ENCODE data around the gene ERCC2.
"Not testable (repeated sequence)": the region's sequence is repeated elsewhere in the genome, so short reads cannot be mapped to it uniquely, and the experiment has no call there.

ERCC2 gene

DNA sequence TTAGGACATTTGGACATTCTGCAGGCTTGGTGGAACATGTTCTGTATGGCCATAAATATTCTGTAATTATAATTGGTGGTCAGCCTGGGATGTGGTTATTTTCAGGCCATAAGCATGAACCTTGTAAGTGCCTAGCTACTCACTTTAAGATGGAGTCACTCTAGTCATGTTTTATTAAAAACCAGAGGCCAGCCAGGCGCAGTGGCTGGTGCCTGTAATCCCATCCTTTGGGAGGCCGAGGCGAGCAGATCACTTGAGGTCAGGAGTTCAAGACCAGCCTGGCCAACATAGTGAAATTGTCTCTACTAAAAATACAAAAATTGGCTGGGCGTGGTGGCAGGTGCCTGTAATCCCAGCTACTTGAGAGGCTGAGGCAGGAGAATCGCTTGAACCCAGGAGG is 37.2 kb upstream of the ERCC2 start:
- H3K27me3 ChIP-seq (ENCODE audit: insufficient read depth, low read length); H3K27ac ChIP-seq (ENCODE audit: low read depth, low read length); H3K9me3 ChIP-seq (ENCODE audit: insufficient read depth, low read depth, low read length): not testable (repeated sequence)
- H3K4me1 ChIP-seq (ENCODE audit: insufficient read depth, low read length): peaks cover 15% of the 10 kb centered on the region
- 89% methylated on average over 5 of the region's 5 CpGs for WGBS
- H3K4me3 ChIP-seq (ENCODE audit: low read length): peak overlapping the region; percentile 87
- peak overlapping the region; percentile 99; the same call in 1 of the 2 replicates for H3K9ac ChIP-seq (ENCODE audit: low read depth, low read length)
- H3K36me3 ChIP-seq (ENCODE audit: insufficient read depth, low read length): peaks cover 32% of the 10 kb centered on the region

DNA sequence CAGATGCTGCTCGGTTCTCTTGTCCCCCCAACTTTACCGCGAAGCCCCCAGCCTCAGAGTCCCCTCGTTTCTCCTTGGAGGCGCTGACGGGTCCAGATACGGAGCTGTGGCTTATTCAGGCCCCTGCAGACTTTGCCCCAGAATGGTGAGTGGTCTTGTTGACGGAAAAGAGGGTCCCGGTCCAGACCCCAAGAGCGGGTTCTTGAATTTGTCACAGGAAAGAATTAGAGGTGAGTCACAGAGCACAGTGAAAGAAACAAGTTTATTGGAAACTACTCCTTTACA is 36.7 kb upstream of the ERCC2 start:
- peak overlapping the region; percentile 99 for H3K9ac ChIP-seq (ENCODE audit: low read depth, low read length)
- H3K27me3 ChIP-seq (ENCODE audit: insufficient read depth, low read length): peaks cover 8% of the 10 kb centered on the region; the same call in 1 of the 2 replicates
- H3K36me3 ChIP-seq (ENCODE audit: insufficient read depth, low read length): peaks cover 27% of the 10 kb centered on the region
- peaks cover 15% of the 10 kb centered on the region for H3K4me1 ChIP-seq (ENCODE audit: insufficient read depth, low read length)
- H3K27ac ChIP-seq (ENCODE audit: low read depth, low read length): no peak overlapping the region
- WGBS: under 1% methylated on average over 10 of the region's 10 CpGs
- peak overlapping the region; percentile 87 for H3K4me3 ChIP-seq (ENCODE audit: low read length)
- H3K9me3 ChIP-seq (ENCODE audit: insufficient read depth, low read depth, low read length): no peaks in the 10 kb centered on the region

DNA sequence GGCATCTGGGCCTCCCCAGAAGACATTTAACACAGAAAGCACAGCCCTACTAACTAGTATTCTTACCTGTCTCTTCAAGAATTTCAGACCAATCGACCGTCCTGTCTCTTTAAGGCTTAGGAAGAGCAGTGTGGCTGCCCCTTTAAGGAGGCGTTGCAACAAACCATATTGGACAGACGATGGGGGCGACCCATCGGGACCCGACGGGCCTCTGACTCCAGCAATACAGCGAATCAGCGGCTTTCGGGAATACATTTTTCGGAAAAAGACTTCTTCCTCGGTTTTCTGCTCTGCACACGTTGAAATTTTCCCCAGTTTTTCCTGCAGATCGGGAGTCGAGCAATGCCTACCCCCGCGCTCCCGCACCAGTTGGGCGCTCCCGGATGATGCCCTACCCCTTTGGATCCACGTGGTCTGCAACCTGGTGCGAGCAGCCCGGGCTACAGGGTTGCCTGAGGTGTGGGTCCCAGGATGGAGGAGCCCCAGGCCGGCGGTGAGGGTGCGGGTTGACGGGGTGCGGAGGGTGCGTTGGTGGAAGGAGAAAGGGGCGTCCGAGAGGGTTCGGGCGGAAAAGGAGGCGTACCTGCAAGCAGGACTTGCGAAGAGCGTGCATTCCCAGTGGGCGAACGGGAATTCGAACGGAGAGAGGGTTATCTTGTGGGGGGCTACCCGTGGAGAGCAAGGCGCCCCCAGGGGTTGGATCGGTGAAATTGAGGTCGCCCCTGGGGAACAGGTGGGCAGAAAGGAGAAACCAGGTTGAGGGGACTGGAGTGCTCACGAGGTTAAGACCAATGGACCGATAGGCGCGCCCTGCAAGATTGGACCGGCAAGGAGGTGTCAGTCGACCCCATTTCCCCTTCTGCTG is 36.1 kb upstream of the ERCC2 start, which contains the start of gene POLR1G:
Gene POLR1G, plus strand, starts transcription at position 419 of the 865 bp plus-strand sequence. Its CDS starts 53 bp downstream, at position 472.
- Histone ChIP-seq H3K9ac (ENCODE audit: low read depth, low read length) (peak within 1 kb of the TSS; percentile 99), H3K4me1 (ENCODE audit: insufficient read depth, low read length) (peaks cover 15% of the 10 kb centered on the region), H3K36me3 (ENCODE audit: insufficient read depth, low read length) (peaks cover 25% of the 10 kb centered on the region), H3K27me3 (ENCODE audit: insufficient read depth, low read length) (peaks cover 8% of the 10 kb centered on the region; the same call in 1 of the 2 replicates), H3K4me3 (ENCODE audit: low read length) (peak within 1 kb of the TSS; percentile 87), H3K27ac (ENCODE audit: low read depth, low read length) (peak within 1 kb of the TSS; percentile 97), H3K9me3 (ENCODE audit: insufficient read depth, low read depth, low read length) (no peaks in the 10 kb centered on the region)
- under 1% methylated on average over 51 of the region's 51 CpGs for WGBS

GRCh38 chr19:45405435-45406225 is 35.3 kb upstream of the ERCC2 start:
- WGBS: 1% methylated on average over 47 of the region's 48 CpGs
- H3K4me3 ChIP-seq (ENCODE audit: low read length): peak overlapping the region; percentile 87
- H3K27ac ChIP-seq (ENCODE audit: low read depth, low read length): peak overlapping the region; percentile 97
- peaks cover 8% of the 10 kb centered on the region; the same call in 1 of the 2 replicates for H3K27me3 ChIP-seq (ENCODE audit: insufficient read depth, low read length)
- H3K9me3 ChIP-seq (ENCODE audit: insufficient read depth, low read depth, low read length): no peaks in the 10 kb centered on the region
- H3K4me1 ChIP-seq (ENCODE audit: insufficient read depth, low read length): peaks cover 15% of the 10 kb centered on the region
- peaks cover 18% of the 10 kb centered on the region for H3K36me3 ChIP-seq (ENCODE audit: insufficient read depth, low read length)
- H3K9ac ChIP-seq (ENCODE audit: low read depth, low read length): peak overlapping the region; percentile 99

- H3K4me3 ChIP-seq (ENCODE audit: low read length): peak within 1 kb of the TSS; percentile 87
- H3K36me3 ChIP-seq (ENCODE audit: insufficient read depth, low read length): peaks cover 15% of the 10 kb centered on the region
- peaks cover 15% of the 10 kb centered on the region for H3K4me1 ChIP-seq (ENCODE audit: insufficient read depth, low read length)
- peak within 1 kb of the TSS; percentile 99 for H3K9ac ChIP-seq (ENCODE audit: low read depth, low read length)
- H3K27me3 ChIP-seq (ENCODE audit: insufficient read depth, low read length): peaks cover 8% of the 10 kb centered on the region; the same call in 1 of the 2 replicates
- H3K27ac ChIP-seq (ENCODE audit: low read depth, low read length): peak within 1 kb of the TSS; percentile 97
- WGBS: 1% methylated on average over 46 of the region's 46 CpGs
- H3K9me3 ChIP-seq (ENCODE audit: insufficient read depth, low read depth, low read length): no peaks in the 10 kb centered on the region
These were observed 34.4 kb upstream of the ERCC2 start, which contains the start of gene PPP1R13L for GRCh38 chr19:45404557-45405434. PPP1R13L (minus strand) TSS chr19:45405069; CDS start chr19:45398318, 6,751 bp downstream.

GRCh38 chr19:45403781-45404556 is 33.6 kb upstream of the ERCC2 start:
- peaks cover 15% of the 10 kb centered on the region for H3K4me1 ChIP-seq (ENCODE audit: insufficient read depth, low read length)
- H3K9ac ChIP-seq (ENCODE audit: low read depth, low read length): peak overlapping the region; percentile 41; the same call in 1 of the 2 replicates
- peaks cover 10% of the 10 kb centered on the region for H3K36me3 ChIP-seq (ENCODE audit: insufficient read depth, low read length)
- 7% methylated on average over 22 of the region's 25 CpGs for WGBS
- H3K27ac ChIP-seq (ENCODE audit: low read depth, low read length): peak overlapping the region; percentile 97; the same call in 1 of the 2 replicates
- no peaks in the 10 kb centered on the region for H3K9me3 ChIP-seq (ENCODE audit: insufficient read depth, low read depth, low read length)
- H3K4me3 ChIP-seq (ENCODE audit: low read length): peak overlapping the region; percentile 87
- H3K27me3 ChIP-seq (ENCODE audit: insufficient read depth, low read length): peaks cover 8% of the 10 kb centered on the region; the same call in 1 of the 2 replicates

DNA sequence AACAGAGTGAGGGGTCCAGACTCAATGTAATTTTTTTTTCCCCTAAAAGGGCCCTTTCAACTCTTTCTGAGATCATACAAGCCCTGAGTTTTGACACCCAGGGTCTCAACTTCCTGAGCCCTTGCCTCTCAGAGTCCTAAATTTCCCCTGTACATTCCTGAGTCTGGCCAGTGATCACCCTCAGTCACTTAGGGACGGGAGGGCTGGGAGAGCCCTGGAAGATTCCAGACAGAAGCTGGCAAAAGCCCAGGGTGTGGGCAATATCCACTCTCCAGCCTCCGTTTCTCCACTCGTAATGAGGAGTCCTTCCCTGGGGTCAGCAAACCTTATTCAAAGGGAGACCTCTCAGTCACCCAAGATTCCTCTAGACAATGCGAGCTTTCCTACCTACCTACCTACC is 32.9 kb upstream of the ERCC2 start:
- Histone ChIP-seq H3K9ac (ENCODE audit: low read depth, low read length) (no peak overlapping the region), H3K27me3 (ENCODE audit: insufficient read depth, low read length) (peaks cover 8% of the 10 kb centered on the region; the same call in 1 of the 2 replicates), H3K36me3 (ENCODE audit: insufficient read depth, low read length) (peaks cover 3% of the 10 kb centered on the region; the same call in 1 of the 2 replicates), H3K9me3 (ENCODE audit: insufficient read depth, low read depth, low read length) (no peaks in the 10 kb centered on the region), H3K4me3 (ENCODE audit: low read length) (peak overlapping the region; percentile 87), H3K27ac (ENCODE audit: low read depth, low read length) (no peak overlapping the region), H3K4me1 (ENCODE audit: insufficient read depth, low read length) (peaks cover 15% of the 10 kb centered on the region)
- WGBS: 78% methylated on average over 4 of the region's 4 CpGs

DNA sequence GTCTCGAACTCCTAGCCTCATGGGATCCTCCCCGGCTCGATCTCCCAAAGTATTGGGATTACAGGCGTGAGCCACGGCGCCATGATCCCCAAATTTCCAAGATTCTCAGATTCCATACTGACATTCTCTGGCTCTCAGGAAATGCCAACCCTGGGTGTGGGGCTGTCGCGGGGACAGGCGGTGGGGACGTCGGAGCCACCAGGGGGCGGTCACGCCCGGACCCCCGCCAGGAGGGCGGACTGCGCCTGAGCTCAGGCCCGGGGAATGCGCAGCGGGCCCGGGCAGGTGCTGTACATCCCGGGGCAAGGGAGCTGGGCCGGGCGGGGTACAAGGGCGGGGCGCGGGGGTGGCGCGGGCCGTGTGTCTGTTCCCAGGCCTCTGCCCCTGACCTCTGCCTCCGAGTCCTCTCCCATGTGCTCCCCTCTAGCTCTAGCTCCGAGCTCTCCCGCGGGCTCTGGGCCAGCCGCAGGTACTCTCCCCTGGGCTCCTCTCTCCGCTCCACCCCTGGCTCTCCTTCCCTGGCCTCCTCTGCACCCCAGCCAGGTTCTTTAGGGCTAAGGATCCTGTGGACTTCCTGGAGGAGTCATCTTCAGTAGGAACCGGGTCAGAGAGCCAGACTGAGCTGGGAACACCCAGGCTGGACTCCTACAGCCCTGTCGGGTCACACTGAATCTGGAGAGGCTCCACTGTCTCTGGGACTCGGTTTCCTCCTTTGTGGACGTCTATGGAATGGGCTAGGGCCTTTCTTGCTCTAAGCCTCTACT is 32.1 kb upstream of the ERCC2 start:
- peak overlapping the region; percentile 17; the same call in 1 of the 2 replicates for H3K4me3 ChIP-seq (ENCODE audit: low read length)
- peak overlapping the region; percentile 34; the same call in 1 of the 2 replicates for H3K27ac ChIP-seq (ENCODE audit: low read depth, low read length)
- 12% methylated on average over 40 of the region's 40 CpGs for WGBS
- H3K36me3 ChIP-seq (ENCODE audit: insufficient read depth, low read length): no peaks in the 10 kb centered on the region
- peaks cover 15% of the 10 kb centered on the region for H3K4me1 ChIP-seq (ENCODE audit: insufficient read depth, low read length)
- peaks cover 8% of the 10 kb centered on the region for H3K27me3 ChIP-seq (ENCODE audit: insufficient read depth, low read length)
- H3K9me3 ChIP-seq (ENCODE audit: insufficient read depth, low read depth, low read length): no peaks in the 10 kb centered on the region
- H3K9ac ChIP-seq (ENCODE audit: low read depth, low read length): no peak overlapping the region

DNA sequence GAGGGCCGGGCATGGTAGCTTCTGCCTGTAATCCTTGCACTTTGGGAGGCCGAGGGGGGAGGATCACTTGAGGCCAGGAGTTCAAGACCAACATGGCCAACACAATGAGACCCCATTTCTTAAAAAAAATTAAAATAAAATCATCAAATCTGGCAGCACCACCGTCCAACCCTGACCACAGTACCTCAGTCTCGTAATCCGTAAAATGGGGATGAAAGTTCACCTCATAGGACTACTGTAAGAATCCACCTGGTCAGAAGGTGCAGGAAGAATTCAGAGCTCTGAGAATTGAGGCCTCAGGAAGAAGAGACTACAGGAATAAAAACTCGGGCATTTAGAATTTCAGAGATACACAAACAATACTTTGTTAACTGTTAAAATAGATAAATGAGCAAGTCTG is 31.4 kb upstream of the ERCC2 start:
- Histone ChIP-seq H3K27ac (ENCODE audit: low read depth, low read length) (no peak overlapping the region), H3K4me3 (ENCODE audit: low read length) (peak overlapping the region; percentile 17; the same call in 1 of the 2 replicates), H3K4me1 (ENCODE audit: insufficient read depth, low read length) (peaks cover 13% of the 10 kb centered on the region), H3K27me3 (ENCODE audit: insufficient read depth, low read length) (peaks cover 11% of the 10 kb centered on the region), H3K9me3 (ENCODE audit: insufficient read depth, low read depth, low read length) (no peaks in the 10 kb centered on the region), H3K9ac (ENCODE audit: low read depth, low read length) (no peak overlapping the region), H3K36me3 (ENCODE audit: insufficient read depth, low read length) (no peaks in the 10 kb centered on the region)
- 97% methylated on average over 5 of the region's 6 CpGs for WGBS

Measured in HUES64 (cell line).